ENCODE data around the gene PON3.

- TF ChIP-seq YY1 (IDR thresholded peaks at IDR 0.05; ENCODE audit: insufficient read depth, insufficient read length) (no peak), ZNF274 (IDR thresholded peaks at IDR 0.05; ENCODE audit: low read depth, low read length) (no peak), SUZ12 (IDR thresholded peaks at IDR 0.05; ENCODE audit: extremely low read depth, insufficient read depth, insufficient read length) (no peak)
These were observed 20.5 kb downstream of the PON3 start for GRCh38 chr7:95375591-95376257.
